ENCODE data around the gene SLC3A2. TPM values are rescaled to one million over a fixed set of nuclear protein-coding genes. Genes with fewer than 3 reads are reported as not detected.

SLC3A2 gene
- total RNA-seq, 3 donors from 2014 or later (not counting 1 experiment from before 2014, with no cell fraction given), result 200 to 235 (median 207) TPM

GRCh38 chr11:62905927-62906531, 25.3 kb downstream of the SLC3A2 start:
- H3K4me3 ChIP-seq (ENCODE audit: low read length), result no peak overlapping the region
- intact Hi-C loops (cut with micrococcal nuclease), result loop anchor here (1.0 to 5.0 kb wide), 2 partner anchors 118 to 306 kb away; no protein-coding TSS in a partner anchor
- H3K36me3 ChIP-seq (ENCODE audit: control insufficient read depth, insufficient read depth, low read length), result no peaks in the 10 kb centered on the region
- Mint-ChIP-seq H3K27ac (no peak overlapping the region), H3K4me1 (peaks cover 6 to 9% of the 10 kb centered on the region in 2 donors), H3K9me3 (no peaks in the 10 kb centered on the region), H3K27me3 (ENCODE audit: low read depth in 2 of 2) (peaks cover 7 to 22% of the 10 kb centered on the region in 2 donors), H3K4me3 (no peak overlapping the region), H3K36me3 (no peaks in the 10 kb centered on the region)
- no peaks in the 10 kb centered on the region for H3K4me1 ChIP-seq (ENCODE audit: control insufficient read depth, insufficient read depth, low read length)
- H3K27ac ChIP-seq (ENCODE audit: low read length), result no peak overlapping the region
- WGBS (ENCODE audit: insufficient coverage), result 26% methylated on average over 13 of the region's 14 CpGs
- peak; percentile 69 to 97 (median 87) for ATAC-seq
- peak; percentile 74 to 88 for DNase-seq
- H3K9me3 ChIP-seq (ENCODE audit: control insufficient read depth, insufficient read depth, low read length), result no peaks in the 10 kb centered on the region
- TF ChIP-seq CTCF (IDR thresholded peaks at IDR 0.05), result peak; percentile 89
- H3K27me3 ChIP-seq (ENCODE audit: control insufficient read depth, insufficient read depth, low read length), result no peaks in the 10 kb centered on the region

- Histone ChIP-seq H3K27me3 (ENCODE audit: control insufficient read depth, insufficient read depth, low read length) (no peaks in the 10 kb centered on the region), H3K9me3 (ENCODE audit: control insufficient read depth, insufficient read depth, low read length) (no peaks in the 10 kb centered on the region), H3K4me3 (ENCODE audit: low read length) (no peak overlapping the region), H3K4me1 (ENCODE audit: control insufficient read depth, insufficient read depth, low read length) (no peaks in the 10 kb centered on the region), H3K27ac (ENCODE audit: low read length) (no peak overlapping the region), H3K36me3 (ENCODE audit: control insufficient read depth, insufficient read depth, low read length) (no peaks in the 10 kb centered on the region)
- TF ChIP-seq CTCF (IDR thresholded peaks at IDR 0.05), result no peak
- Mint-ChIP-seq H3K9me3 (no peaks in the 10 kb centered on the region), H3K27ac (no peak overlapping the region), H3K27me3 (ENCODE audit: low read depth in 2 of 2) (peaks cover 7 to 18% of the 10 kb centered on the region in 2 donors), H3K4me1 (peaks cover 10 to 11% of the 10 kb centered on the region in 2 donors), H3K36me3 (no peaks in the 10 kb centered on the region), H3K4me3 (no peak overlapping the region)
- DNase-seq (no peak), ATAC-seq (no peak)
- intact Hi-C loops (cut with micrococcal nuclease), result loop anchor here (5.0 kb wide), 1 partner anchor 304 kb away; no protein-coding TSS in a partner anchor
- WGBS (ENCODE audit: insufficient coverage), result 82% methylated on average over 9 of the region's 9 CpGs
Observed at GRCh38 chr11:62908468-62909072, 27.9 kb downstream of the SLC3A2 start.

- H3K27me3 Mint-ChIP-seq (ENCODE audit: low read depth in 2 of 2), result peaks cover 7 to 14% of the 10 kb centered on the region in 2 donors
- 63% methylated on average over 24 of the region's 24 CpGs for WGBS (ENCODE audit: insufficient coverage)
- TF ChIP-seq CTCF (IDR thresholded peaks at IDR 0.05), result no peak
- H3K27ac Mint-ChIP-seq, result no peak overlapping the region
- no peaks in the 10 kb centered on the region for H3K4me1 ChIP-seq (ENCODE audit: control insufficient read depth, insufficient read depth, low read length)
- H3K36me3 ChIP-seq (ENCODE audit: control insufficient read depth, insufficient read depth, low read length), result no peaks in the 10 kb centered on the region
- intact Hi-C loops (cut with micrococcal nuclease), result loop anchor here (5.0 kb wide), 1 partner anchor 303 kb away; no protein-coding TSS in a partner anchor
- H3K9me3 ChIP-seq (ENCODE audit: control insufficient read depth, insufficient read depth, low read length), result no peaks in the 10 kb centered on the region
- no peak overlapping the region for H3K27ac ChIP-seq (ENCODE audit: low read length)
- H3K36me3 Mint-ChIP-seq, result no peaks in the 10 kb centered on the region
- peak in 1 of 2 donors; percentile 30 for DNase-seq
- H3K4me3 Mint-ChIP-seq, result no peak overlapping the region
- no peaks in the 10 kb centered on the region for H3K9me3 Mint-ChIP-seq
- H3K4me3 ChIP-seq (ENCODE audit: low read length), result no peak overlapping the region
- H3K27me3 ChIP-seq (ENCODE audit: control insufficient read depth, insufficient read depth, low read length), result no peaks in the 10 kb centered on the region
- peaks cover 10 to 11% of the 10 kb centered on the region in 2 donors for H3K4me1 Mint-ChIP-seq
- no peak for ATAC-seq
Observed at GRCh38 chr11:62909107-62909894, 28.6 kb downstream of the SLC3A2 start.

Measured in natural killer cell (primary cell).